GM12878 (cell line): ENCODE results near the gene ZIC1. TPM values are rescaled to one million over a fixed set of nuclear protein-coding genes. Genes with fewer than 3 reads are reported as not detected.

Source experiments
- ATAC-seq: fragments of 200-7000 bp; cut with Tn5 transposase; 3 replicates; pipeline ENCODE4 v1.9.1; 2020; ENCODE audit warnings: mild to moderate bottlenecking, moderate library complexity
- BruUV-seq: library from RNA; stranded (reverse); fragments of 400-500 nt; replicated peaks from 2 replicates; lab custom pipeline; 2021; lab: Mats Ljungman, UMichigan
- CTCF ChIA-PET: fragments of 300-600 bp; sonication (Branson Sonifier 250); formaldehyde crosslinking; extraction: SDS; loops from one replicate; lab custom pipeline; 2021; ENCODE audit warnings: inconsistent platforms; lab: Yijun Ruan, JAX
- POLR2A ChIA-PET: fragments of 350-600 bp; formaldehyde crosslinking; extraction: SDS; loops from one replicate; lab custom pipeline; 2021; ENCODE audit warnings: inconsistent platforms; lab: Charles Lee
- RAD21 ChIA-PET: fragments of 300-600 bp; sonication (Branson Sonifier 250); formaldehyde crosslinking; loops from one replicate; lab custom pipeline; 2023; ENCODE audit warnings: antibody characterized with exemption; ENCODE audit not compliant: unreplicated experiment; lab: Charles Lee
- SMC1A ChIA-PET: fragments of 300-600 bp; sonication (Branson Sonifier 250); formaldehyde crosslinking; loops from one replicate; lab custom pipeline; 2023; ENCODE audit not compliant: unreplicated experiment, uncharacterized antibody; lab: Charles Lee
- DNase-seq: peaks from one replicate; pipeline ENCODE4 v3.0.0-alpha.2; 2011; ENCODE audit warnings: low read depth, low spot score
- FAIRE-seq: peaks from 3 replicates; lab custom pipeline; 2011; peaks lifted over from hg19 to GRCh38; lab: Jason Lieb, UNC
- H2AFZ ChIP-seq: 2 replicates; pipeline ENCODE4 v1.6.0; 2011; ENCODE audit warnings: low read depth, low read length, control low read depth; ENCODE audit not compliant: control insufficient read depth
- H3K27ac ChIP-seq: 2 replicates; pipeline ENCODE4 v1.5.1; 2011; ENCODE audit warnings: control low read depth; ENCODE audit not compliant: control insufficient read depth, insufficient read depth
- H3K27me3 ChIP-seq, 2 experiments: replicated peaks in 1 of 2; 2 replicates each; pipeline versions ENCODE4 v1.6.0 to v1.6.1; 2011; ENCODE audit warnings: low read length in 1 of 2; ENCODE audit not compliant: control insufficient read depth in 2 of 2, insufficient read depth in 2 of 2
- H3K36me3 ChIP-seq, 2 experiments: 2 replicates each; pipeline ENCODE4 v1.5.1; 2011; ENCODE audit warnings: low read length in 1 of 2; ENCODE audit not compliant: control insufficient read depth in 2 of 2, insufficient read depth in 2 of 2
- H3K4me1 ChIP-seq: 2 replicates; pipeline ENCODE4 v1.6.1; 2011; ENCODE audit warnings: mild to moderate bottlenecking, low read length, moderate library complexity, mixed read lengths; ENCODE audit not compliant: control insufficient read depth, insufficient read depth
- H3K4me2 ChIP-seq: 2 replicates; pipeline ENCODE4 v1.6.0; 2011; ENCODE audit warnings: control low read depth; ENCODE audit not compliant: control insufficient read depth, insufficient read depth
- H3K4me3 ChIP-seq: fragments of 200-600 bp; sonication (generic); 2 replicates; pipeline ENCODE4 v1.5.1; 2016
- H3K79me2 ChIP-seq: 2 replicates; pipeline ENCODE4 v1.6.0; 2011; ENCODE audit warnings: low read length; ENCODE audit not compliant: control insufficient read depth, insufficient read depth
- H3K9ac ChIP-seq: 2 replicates; pipeline ENCODE4 v1.8.0; 2011; ENCODE audit warnings: low read length, control low read depth, mixed read lengths; ENCODE audit not compliant: control insufficient read depth, insufficient read depth
- H3K9me3 ChIP-seq: replicated peaks from 3 replicates; pipeline ENCODE4 v1.5.1; 2011; ENCODE audit warnings: mild to moderate bottlenecking, low read length; ENCODE audit not compliant: control insufficient read depth, insufficient read depth
- H4K20me1 ChIP-seq: 2 replicates; pipeline ENCODE4 v1.6.0; 2011; ENCODE audit not compliant: control insufficient read depth, insufficient read depth
- IKZF1 ChIP-seq: fragments of 450-650 bp; conservative IDR thresholded peaks from 2 replicates; pipeline ENCODE4 v1.6.1; 2017; ENCODE audit warnings: antibody characterized with exemption, mild to moderate bottlenecking
- JUNB ChIP-seq: IDR thresholded peaks from 2 replicates; pipeline ENCODE4 v1.6.1; 2016; ENCODE audit warnings: antibody characterized with exemption, mild to moderate bottlenecking
- MEF2A ChIP-seq: IDR thresholded peaks from 2 replicates; pipeline ENCODE4 v1.6.1; 2011; ENCODE audit warnings: low read depth, mild to moderate bottlenecking, low read length, moderate library complexity; ENCODE audit not compliant: insufficient read depth
- POLR2AphosphoS5 ChIP-seq: IDR thresholded peaks from 2 replicates; pipeline ENCODE4 v1.6.1; 2011; ENCODE audit warnings: mild to moderate bottlenecking, low read length, inconsistent platforms
- SMAD1 ChIP-seq: fragments of 450-650 bp; IDR thresholded peaks from 2 replicates; pipeline ENCODE4 v1.6.1; 2018; ENCODE audit warnings: mild to moderate bottlenecking, low read depth; ENCODE audit not compliant: partially characterized antibody
- SMARCA5 ChIP-seq: fragments of 450-650 bp; IDR thresholded peaks from 2 replicates; pipeline ENCODE4 v1.6.1; 2017; ENCODE audit warnings: mild to moderate bottlenecking
- ZBED1 ChIP-seq: IDR thresholded peaks from 2 replicates; pipeline ENCODE4 v1.6.1; 2016; ENCODE audit warnings: borderline replicate concordance
- WGBS: methylation state at CpG from one replicate; pipeline ENCODE4 v1.1.6; 2016; ENCODE audit warnings: low lambda C conversion rate; ENCODE audit not compliant: insufficient replicate concordance, insufficient coverage; ENCODE audit errors: missing lambda C conversion rate; 5-methylcytosine and 5-hydroxymethylcytosine counted together
- in situ Hi-C: fragments of 300-500 bp; cut with MboI; formaldehyde crosslinking; loops from 9 replicates; pipeline ENCODE4 v1.14.3; 2018; ENCODE audit warnings: mixed read lengths
- intact Hi-C: fragments of 100-400 bp; cut with micrococcal nuclease; formaldehyde crosslinking; loops from one replicate; pipeline ENCODE4 v1.14.2; 2022; ENCODE audit not compliant: unreplicated experiment
- polyA plus RNA-seq, 11 experiments: library from polyadenylated mRNA; depleted of rRNA in 4 of 11; unstranded in 6 of 11; stranded (reverse) in 5 of 11; fragments of >200 nt; fragmentation: Nextera tagmentation in 4 of 11; fragmentation: Illumina TruSeq in 1 of 11; extraction: Ambion mirVana in 4 of 11; extraction: Trizol in 1 of 11; gene quantifications; 1 replicate in 1 of 11; 2 replicates in 10 of 11; pipeline versions ENCODE4 v1.2.1 to v1.2.3, GENCODE V29; 2011 to 2016; ENCODE audit warnings: inconsistent platforms in 2 of 11, missing spikeins in 2 of 11, low read depth in 1 of 11
- total RNA-seq, 4 experiments: library from RNA; depleted of rRNA in 3 of 4; stranded (reverse); fragments of >200 nt in 3 of 4; fragmentation: Illumina TruSeq in 1 of 4; extraction: Trizol in 1 of 4; gene quantifications; 2 replicates each; pipeline versions ENCODE4 v1.2.1 to v1.2.3, GENCODE V29; 2013 to 2021
- TF ChIP-seq, protein P1 (sequence below): IDR thresholded peaks from 2 replicates; pipeline ENCODE4 v1.6.1; 2012; ENCODE audit warnings: low read depth, low read length, improper control_type of control experiment

The ZIC1 gene
- total and polyA plus RNA-seq, 10 of the 15 experiments (the other 5 are each of a cell fraction or from before 2014, with no cell fraction given): not detected

DNA sequence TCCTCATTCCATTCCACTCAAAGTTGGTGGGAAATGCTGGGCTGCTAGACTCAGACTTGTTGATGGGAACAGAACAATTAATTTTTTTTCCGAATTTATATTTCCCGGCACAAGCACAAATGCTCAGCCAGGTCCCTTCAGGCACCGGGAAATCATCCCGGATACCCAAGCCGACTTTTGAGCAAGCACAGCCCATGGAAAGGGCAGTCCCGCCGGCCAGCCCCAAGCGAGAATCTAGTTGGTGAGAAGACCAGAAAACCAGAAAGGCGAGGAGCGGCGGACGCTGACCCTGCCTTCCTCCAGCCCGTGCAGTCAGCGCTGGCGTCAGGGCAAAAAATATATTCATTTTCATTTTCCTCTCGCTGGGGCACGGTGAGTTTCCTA lies 2.1 kb upstream of the ZIC1 start:
- in situ Hi-C loops: no loop called here
- Histone ChIP-seq H3K4me2 (no peak overlapping the region), H2AFZ (no peak overlapping the region), H3K9me3 (peaks cover 2% of the 10 kb centered on the region; the same call in 2 of the 3 replicates), H3K4me3 (no peak overlapping the region), H3K27me3 (peaks cover 11 to 20% of the 10 kb centered on the region in 2 experiments; a peak in 3 of 4 replicates), H4K20me1 (no peaks in the 10 kb centered on the region), H3K79me2 (no peaks in the 10 kb centered on the region), H3K27ac (no peak overlapping the region), H3K9ac (no peak overlapping the region), H3K4me1 (no peaks in the 10 kb centered on the region), H3K36me3 (no peaks in the 10 kb centered on the region)
- SMC1A ChIA-PET: no interaction called here
- POLR2A ChIA-PET: no interaction called here
- RAD21 ChIA-PET: no interaction called here
- TF ChIP-seq, protein P1, sequence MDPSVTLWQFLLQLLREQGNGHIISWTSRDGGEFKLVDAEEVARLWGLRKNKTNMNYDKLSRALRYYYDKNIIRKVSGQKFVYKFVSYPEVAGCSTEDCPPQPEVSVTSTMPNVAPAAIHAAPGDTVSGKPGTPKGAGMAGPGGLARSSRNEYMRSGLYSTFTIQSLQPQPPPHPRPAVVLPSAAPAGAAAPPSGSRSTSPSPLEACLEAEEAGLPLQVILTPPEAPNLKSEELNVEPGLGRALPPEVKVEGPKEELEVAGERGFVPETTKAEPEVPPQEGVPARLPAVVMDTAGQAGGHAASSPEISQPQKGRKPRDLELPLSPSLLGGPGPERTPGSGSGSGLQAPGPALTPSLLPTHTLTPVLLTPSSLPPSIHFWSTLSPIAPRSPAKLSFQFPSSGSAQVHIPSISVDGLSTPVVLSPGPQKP: no peak
- TF ChIP-seq ZBED1 (no peak), SMAD1 (no peak), SMARCA5 (no peak), POLR2AphosphoS5 (no peak), IKZF1 (no peak), JUNB (no peak), MEF2A (no peak)
- ATAC-seq (no peak), DNase-seq (no peak), FAIRE-seq (no peak)
- BruUV-seq: no TSS peak
- CTCF ChIA-PET: no interaction called here
- WGBS: 30% methylated on average over 17 of the region's 17 CpGs
- intact Hi-C loops: no loop called here
